Measurements from ENCODE around the gene TTLL8.

Gene TTLL8

GRCh38 chr22:50035976-50036724 is 21.9 kb downstream of the TTLL8 start:
- CTCF ChIA-PET = interaction anchor here (0.6 to 1.2 kb wide), 2 partner anchors 105 to 270 kb away, joined by 3 to 4 read pairs; no protein-coding TSS in a partner anchor
- TF ChIP-seq ZNF121 (tag by site-specific recombination; IDR thresholded peaks at IDR 0.05) = no peak
- TF ChIP-seq ZNF211 (tag by site-specific recombination; IDR thresholded peaks at IDR 0.05; ENCODE audit: low read depth) = no peak
- no peak for TF ChIP-seq ZFP3 (tag by site-specific recombination; IDR thresholded peaks at IDR 0.05; ENCODE audit: low read depth)
- no peak for TF ChIP-seq ZFP41 (tag by site-specific recombination; IDR thresholded peaks at IDR 0.05; ENCODE audit: borderline replicate concordance)
- no peak for TF ChIP-seq ZXDB (tag by site-specific recombination; IDR thresholded peaks at IDR 0.05)
- no peak for TF ChIP-seq ZNF302 (tag by site-specific recombination; IDR thresholded peaks at IDR 0.05; ENCODE audit: low read depth)
- no peak for TF ChIP-seq ZBTB1 (tag by site-specific recombination; IDR thresholded peaks at IDR 0.05)
- Histone ChIP-seq H3K9me3 (ENCODE audit: control insufficient read depth, insufficient read depth, low read depth, low read length) (no peaks in the 10 kb centered on the region), H3K36me3 (ENCODE audit: control insufficient read depth in 2 of 2, insufficient read depth in 1 of 2, low read length in 2 of 2) (no peaks in the 10 kb centered on the region), H3K4me3 (ENCODE audit: low read depth, low read length) (no peak overlapping the region), H3K4me1 (ENCODE audit: control insufficient read depth, insufficient read depth, low read length) (no peaks in the 10 kb centered on the region), H3K27ac (ENCODE audit: extremely low read depth, low read depth, low read length) (no peak overlapping the region)
- POLR2A ChIA-PET = interaction anchor here (0.6 kb wide), 1 partner anchor 42 kb away, joined by 4 read pairs; no protein-coding TSS in a partner anchor

GRCh38 chr22:50035131-50035881 is 22.8 kb downstream of the TTLL8 start:
- CTCF ChIA-PET = interaction anchor here (0.6 to 2.4 kb wide), 2 partner anchors 9 to 105 kb away, joined by 3 to 8 read pairs; no protein-coding TSS in a partner anchor
- POLR2A ChIA-PET = no interaction called here
- Histone ChIP-seq H3K9me3 (ENCODE audit: control insufficient read depth, insufficient read depth, low read depth, low read length) (no peaks in the 10 kb centered on the region), H3K27ac (ENCODE audit: extremely low read depth, low read depth, low read length) (no peak overlapping the region), H3K36me3 (ENCODE audit: control insufficient read depth in 2 of 2, insufficient read depth in 1 of 2, low read length in 2 of 2) (no peaks in the 10 kb centered on the region), H3K4me1 (ENCODE audit: control insufficient read depth, insufficient read depth, low read length) (no peaks in the 10 kb centered on the region), H3K4me3 (ENCODE audit: low read depth, low read length) (no peak overlapping the region)
- TF ChIP-seq ZIC2 (tag by site-specific recombination; IDR thresholded peaks at IDR 0.05) (peak; percentile 10; the same call in 1 of the 2 replicates), ZNF341 (tag by site-specific recombination; IDR thresholded peaks at IDR 0.05; ENCODE audit: low read depth) (no peak)

- Histone ChIP-seq H3K4me3 (ENCODE audit: low read depth, low read length) (no peak overlapping the region), H3K4me1 (ENCODE audit: control insufficient read depth, insufficient read depth, low read length) (no peaks in the 10 kb centered on the region), H3K9me3 (ENCODE audit: control insufficient read depth, insufficient read depth, low read depth, low read length) (no peaks in the 10 kb centered on the region), H3K27ac (ENCODE audit: extremely low read depth, low read depth, low read length) (no peak overlapping the region), H3K36me3 (ENCODE audit: control insufficient read depth in 2 of 2, insufficient read depth in 1 of 2, low read length in 2 of 2) (no peaks in the 10 kb centered on the region)
- POLR2A ChIA-PET = interaction anchor here (0.6 kb wide), 1 partner anchor 699 kb away, joined by 4 read pairs; no protein-coding TSS in a partner anchor
- CTCF ChIA-PET = interaction anchor here (0.6 to 2.4 kb wide), 2 partner anchors 104 to 335 kb away, joined by 4 to 8 read pairs; no protein-coding TSS in a partner anchor
- no peak for TF ChIP-seq REPIN1 (tag by site-specific recombination; IDR thresholded peaks at IDR 0.05; ENCODE audit: low read depth)
- no peak for TF ChIP-seq PBX3 (CRISPR knock-in tag; IDR thresholded peaks at IDR 0.05)
- peak; percentile 24; the same call in 1 of the 2 replicates for TF ChIP-seq EGR2 (tag by site-specific recombination; IDR thresholded peaks at IDR 0.05; ENCODE audit: low read depth)
- TF ChIP-seq ZNF768 (tag by site-specific recombination; IDR thresholded peaks at IDR 0.05) = no peak
- no peak for TF ChIP-seq ZFP69B (tag by site-specific recombination; IDR thresholded peaks at IDR 0.05)
- no peak for TF ChIP-seq PRDM2 (tag by site-specific recombination; IDR thresholded peaks at IDR 0.05; ENCODE audit: borderline replicate concordance)
- no peak for TF ChIP-seq ZNF544 (tag by site-specific recombination; IDR thresholded peaks at IDR 0.05)
Observed at GRCh38 chr22:50034126-50035081, 23.7 kb downstream of the TTLL8 start.

Data from HEK293 (cell line).